ENCODE data around the gene TMEM232.

TMEM232 gene

DNA sequence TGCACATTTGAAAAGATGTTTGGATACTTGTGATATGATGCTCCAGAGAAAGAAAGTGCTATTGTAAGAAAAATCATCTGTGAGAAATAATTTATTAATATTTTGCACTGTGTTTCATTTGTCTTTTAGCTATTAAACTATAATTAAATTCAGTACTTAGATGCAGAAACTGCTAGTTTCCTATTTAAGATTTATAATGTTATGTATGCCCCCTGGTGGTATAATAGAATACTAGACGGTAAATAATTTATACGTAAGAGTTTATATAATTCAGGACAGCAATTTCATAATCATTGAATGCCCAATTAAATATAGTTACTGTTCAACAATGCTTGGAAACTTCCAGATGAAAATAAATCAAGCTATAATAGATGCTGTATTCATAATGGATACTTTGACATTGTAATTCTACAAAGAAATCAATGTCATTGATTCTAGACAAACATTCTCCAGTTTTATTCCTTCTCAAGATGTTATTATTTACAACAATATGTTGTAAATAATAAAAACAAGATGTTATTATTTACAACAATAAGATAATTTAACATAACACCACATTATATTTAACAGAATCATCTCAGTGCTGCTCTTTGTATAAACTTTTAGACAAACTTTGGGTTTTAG is 101.0 kb downstream of the TMEM232 start:
- no peaks in the 10 kb centered on the region for H3K4me1 Mint-ChIP-seq
- no peaks in the 10 kb centered on the region for H3K27me3 Mint-ChIP-seq
- no peaks in the 10 kb centered on the region for H3K36me3 Mint-ChIP-seq
- no peak overlapping the region for H3K4me3 Mint-ChIP-seq
- CTCF ChIA-PET: interaction anchor here (0.6 to 1.9 kb wide), 2 partner anchors 87 to 938 kb away, joined by 3 to 5 read pairs; no protein-coding TSS in a partner anchor
- no peak overlapping the region for H3K27ac Mint-ChIP-seq
- DNase-seq: no peak
- H3K9me3 Mint-ChIP-seq: no peaks in the 10 kb centered on the region

- CTCF ChIA-PET: interaction anchor here (0.7 kb wide), 1 partner anchor 1981 kb away, joined by 3 read pairs; no protein-coding TSS in a partner anchor
- DNase-seq: no peak
These were observed 102.6 kb downstream of the TMEM232 start for GRCh38 chr5:110623874-110624273.

DNA sequence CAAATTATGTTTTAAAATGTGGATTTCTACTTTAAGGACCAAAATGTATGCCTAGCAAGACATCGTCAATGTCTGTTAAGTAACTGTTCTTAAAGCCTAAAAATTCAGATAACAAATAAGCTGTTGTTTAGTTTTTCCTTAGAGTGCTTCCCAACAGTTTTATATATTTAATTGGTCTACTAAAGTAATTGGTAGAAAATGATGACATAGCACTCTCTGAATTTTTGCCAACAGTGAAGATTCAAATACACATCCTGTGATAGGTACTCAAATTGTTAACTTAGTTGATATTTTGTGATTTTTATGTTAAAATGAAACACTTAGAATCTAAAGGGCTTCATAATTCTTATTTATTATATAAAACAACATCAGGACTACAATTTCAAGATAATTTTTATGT is 107.5 kb downstream of the TMEM232 start:
- Mint-ChIP-seq H3K4me1 (no peaks in the 10 kb centered on the region), H3K27ac (no peak overlapping the region), H3K36me3 (no peaks in the 10 kb centered on the region), H3K9me3 (no peaks in the 10 kb centered on the region), H3K27me3 (no peaks in the 10 kb centered on the region), H3K4me3 (no peak overlapping the region)
- CTCF ChIA-PET: no interaction called here
- DNase-seq: no peak

More at GRCh38 chr5:110623874-110624273, 102.6 kb downstream of the TMEM232 start:
- H3K27me3 Mint-ChIP-seq: no peaks in the 10 kb centered on the region
- H3K4me3 Mint-ChIP-seq: no peak overlapping the region
- H3K9me3 Mint-ChIP-seq: no peaks in the 10 kb centered on the region
- H3K36me3 Mint-ChIP-seq: no peaks in the 10 kb centered on the region
- H3K4me1 Mint-ChIP-seq: no peaks in the 10 kb centered on the region
- no peak overlapping the region for H3K27ac Mint-ChIP-seq

DNA sequence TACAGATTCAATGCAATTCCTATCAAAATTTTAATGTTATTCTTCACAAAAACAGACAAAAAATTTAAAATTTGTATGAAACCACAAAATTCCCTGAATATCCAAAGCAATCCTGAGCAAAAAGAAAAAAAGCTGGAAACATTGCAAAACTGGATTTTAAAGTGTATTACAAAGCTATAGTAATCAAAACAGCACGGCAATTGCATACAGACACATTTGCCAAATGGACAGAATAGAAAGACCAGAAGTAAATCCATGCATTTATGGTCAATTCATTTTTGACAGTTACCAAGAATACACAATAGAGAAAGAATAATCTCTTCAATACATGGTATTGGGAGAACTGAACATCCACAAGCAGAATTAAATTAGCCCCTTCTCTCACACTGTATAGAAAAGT is 110.5 kb downstream of the TMEM232 start:
- no peaks in the 10 kb centered on the region for H3K36me3 Mint-ChIP-seq
- H3K4me3 Mint-ChIP-seq: no peak overlapping the region
- H3K27ac Mint-ChIP-seq: no peak overlapping the region
- no peaks in the 10 kb centered on the region for H3K9me3 Mint-ChIP-seq
- DNase-seq: no peak
- CTCF ChIA-PET: no interaction called here
- no peaks in the 10 kb centered on the region for H3K27me3 Mint-ChIP-seq
- no peaks in the 10 kb centered on the region for H3K4me1 Mint-ChIP-seq

DNA sequence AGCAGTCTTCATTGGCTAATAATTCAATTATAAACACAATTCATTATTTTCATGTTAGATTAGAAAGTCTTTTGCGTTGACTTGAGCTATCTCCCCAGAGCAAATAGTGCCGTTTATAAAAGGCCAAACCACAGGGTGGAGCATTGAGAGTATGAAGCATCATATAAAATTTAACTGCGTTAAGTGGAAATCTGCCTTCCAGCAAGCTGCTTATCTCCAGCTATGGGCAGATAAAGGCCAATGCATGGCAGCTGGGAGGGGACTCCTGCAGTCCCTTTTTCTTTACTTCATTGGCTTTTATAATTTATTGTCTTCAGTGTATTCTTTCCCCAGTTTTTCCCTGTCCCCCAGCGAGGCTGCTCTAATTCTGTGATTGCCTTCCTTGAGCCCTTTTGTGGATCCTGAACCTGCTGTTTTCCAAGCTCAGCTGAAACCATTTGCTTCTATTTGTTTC is 113.7 kb downstream of the TMEM232 start:
- Mint-ChIP-seq H3K27ac (no peak overlapping the region), H3K36me3 (no peaks in the 10 kb centered on the region), H3K9me3 (no peaks in the 10 kb centered on the region), H3K27me3 (no peaks in the 10 kb centered on the region), H3K4me3 (no peak overlapping the region), H3K4me1 (no peaks in the 10 kb centered on the region)
- DNase-seq: no peak
- CTCF ChIA-PET: no interaction called here

GRCh38 chr5:110611817-110612216 is 114.7 kb downstream of the TMEM232 start:
- H3K27me3 Mint-ChIP-seq: no peaks in the 10 kb centered on the region
- CTCF ChIA-PET: no interaction called here
- DNase-seq: no peak
- no peaks in the 10 kb centered on the region for H3K4me1 Mint-ChIP-seq
- H3K27ac Mint-ChIP-seq: no peak overlapping the region
- H3K36me3 Mint-ChIP-seq: no peaks in the 10 kb centered on the region
- H3K9me3 Mint-ChIP-seq: no peaks in the 10 kb centered on the region
- H3K4me3 Mint-ChIP-seq: no peak overlapping the region

DNA sequence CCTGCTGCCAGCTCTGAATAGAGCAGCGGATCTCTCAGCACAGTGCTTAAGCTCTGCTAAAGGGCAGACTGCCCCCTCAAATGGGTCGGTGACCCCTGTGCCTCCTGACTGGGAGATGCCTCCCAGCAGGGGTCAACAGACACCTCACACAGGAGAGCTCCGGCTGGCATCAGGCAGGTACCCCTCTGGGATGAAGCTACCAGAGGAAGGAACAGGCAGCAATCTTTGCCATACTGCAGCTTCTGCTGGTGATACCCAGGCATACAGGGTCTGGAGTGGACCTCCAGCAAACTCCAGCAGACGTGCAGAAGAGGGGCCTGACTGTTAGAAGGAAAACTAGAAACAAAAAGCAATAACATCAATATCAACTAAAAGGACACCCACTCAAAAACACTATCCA is 131.6 kb downstream of the TMEM232 start:
- CTCF ChIA-PET: no interaction called here
- Mint-ChIP-seq H3K36me3 (no peaks in the 10 kb centered on the region), H3K27me3 (no peaks in the 10 kb centered on the region), H3K4me1 (no peaks in the 10 kb centered on the region), H3K4me3 (no peak overlapping the region), H3K27ac (no peak overlapping the region), H3K9me3 (peaks cover 6% of the 10 kb centered on the region)
- no peak for DNase-seq

DNA sequence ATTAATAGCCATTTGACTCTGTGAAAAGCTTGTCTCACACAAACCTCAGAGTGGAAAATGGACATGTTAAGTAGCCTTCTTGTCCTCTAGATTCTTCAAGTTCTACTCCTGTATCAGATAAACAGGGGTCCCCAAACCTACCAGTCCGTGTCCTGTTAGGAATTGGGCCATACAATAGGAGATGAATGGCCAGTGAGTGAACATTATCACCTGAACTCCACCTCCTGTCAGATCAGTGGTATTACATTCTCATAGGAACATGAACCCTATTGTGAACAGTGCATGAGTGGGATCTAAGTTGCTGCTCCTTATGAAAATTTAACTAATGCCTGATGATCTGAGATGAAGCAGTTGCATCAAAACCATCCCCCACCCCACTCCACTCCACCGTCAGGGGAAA is 136.3 kb downstream of the TMEM232 start:
- Mint-ChIP-seq H3K9me3 (no peaks in the 10 kb centered on the region), H3K27me3 (peaks cover 4% of the 10 kb centered on the region), H3K4me3 (no peak overlapping the region), H3K27ac (no peak overlapping the region), H3K4me1 (no peaks in the 10 kb centered on the region), H3K36me3 (no peaks in the 10 kb centered on the region)
- DNase-seq: no peak
- CTCF ChIA-PET: no interaction called here

- Mint-ChIP-seq H3K27me3 (peaks cover 4% of the 10 kb centered on the region), H3K4me3 (no peak overlapping the region), H3K9me3 (no peaks in the 10 kb centered on the region), H3K4me1 (no peaks in the 10 kb centered on the region), H3K27ac (no peak overlapping the region), H3K36me3 (no peaks in the 10 kb centered on the region)
- DNase-seq: no peak
- CTCF ChIA-PET: no interaction called here
These were observed 138.0 kb downstream of the TMEM232 start for GRCh38 chr5:110588286-110588980.

- no peaks in the 10 kb centered on the region for H3K4me1 Mint-ChIP-seq
- H3K36me3 Mint-ChIP-seq: no peaks in the 10 kb centered on the region
- CTCF ChIA-PET: no interaction called here
- peaks cover 3% of the 10 kb centered on the region for H3K27me3 Mint-ChIP-seq
- H3K27ac Mint-ChIP-seq: no peak overlapping the region
- H3K9me3 Mint-ChIP-seq: no peaks in the 10 kb centered on the region
- no peak for DNase-seq
- no peak overlapping the region for H3K4me3 Mint-ChIP-seq
These were observed 145.8 kb downstream of the TMEM232 start for GRCh38 chr5:110580625-110581024.

- no peak overlapping the region for H3K27ac Mint-ChIP-seq
- no peaks in the 10 kb centered on the region for H3K27me3 Mint-ChIP-seq
- no peak for DNase-seq
- no peaks in the 10 kb centered on the region for H3K4me1 Mint-ChIP-seq
- no peaks in the 10 kb centered on the region for H3K36me3 Mint-ChIP-seq
- no peaks in the 10 kb centered on the region for H3K9me3 Mint-ChIP-seq
- CTCF ChIA-PET: no interaction called here
- no peak overlapping the region for H3K4me3 Mint-ChIP-seq
These were observed 153.7 kb downstream of the TMEM232 start for GRCh38 chr5:110572729-110573128.

- Mint-ChIP-seq H3K36me3 (no peaks in the 10 kb centered on the region), H3K27me3 (no peaks in the 10 kb centered on the region), H3K4me3 (no peak overlapping the region), H3K9me3 (no peaks in the 10 kb centered on the region), H3K27ac (no peak overlapping the region), H3K4me1 (no peaks in the 10 kb centered on the region)
- no peak for DNase-seq
- CTCF ChIA-PET: no interaction called here
These were observed 164.3 kb downstream of the TMEM232 start for GRCh38 chr5:110562191-110562590.

- H3K27me3 Mint-ChIP-seq: no peaks in the 10 kb centered on the region
- no peak overlapping the region for H3K27ac Mint-ChIP-seq
- CTCF ChIA-PET: no interaction called here
- no peaks in the 10 kb centered on the region for H3K36me3 Mint-ChIP-seq
- H3K9me3 Mint-ChIP-seq: no peaks in the 10 kb centered on the region
- H3K4me1 Mint-ChIP-seq: no peaks in the 10 kb centered on the region
- no peak overlapping the region for H3K4me3 Mint-ChIP-seq
- DNase-seq: no peak
These were observed 165.0 kb downstream of the TMEM232 start for GRCh38 chr5:110561510-110561909.

DNA sequence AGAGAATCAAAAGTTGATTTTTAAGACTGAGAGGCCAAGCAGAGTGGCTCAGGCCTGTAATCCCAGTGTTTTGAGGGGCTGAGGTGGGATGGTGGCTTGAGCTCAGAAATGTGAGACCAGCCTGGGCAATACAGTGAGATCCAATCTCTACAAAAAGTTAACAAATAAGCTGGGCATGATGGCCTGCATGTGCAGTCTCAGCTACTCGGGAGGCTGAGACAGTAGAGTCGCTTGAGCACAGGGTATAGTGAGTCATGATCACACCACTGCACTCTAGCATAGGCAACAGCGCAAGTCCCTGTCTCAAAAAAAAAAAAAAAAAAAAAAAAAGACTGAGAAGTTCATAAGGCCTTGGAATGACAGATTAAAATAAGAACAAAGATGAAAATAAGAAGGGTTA is 177.2 kb downstream of the TMEM232 start:
- H3K27ac Mint-ChIP-seq: no peak overlapping the region
- DNase-seq: no peak
- H3K27me3 Mint-ChIP-seq: no peaks in the 10 kb centered on the region
- no peak overlapping the region for H3K4me3 Mint-ChIP-seq
- no peaks in the 10 kb centered on the region for H3K36me3 Mint-ChIP-seq
- no peaks in the 10 kb centered on the region for H3K9me3 Mint-ChIP-seq
- no peaks in the 10 kb centered on the region for H3K4me1 Mint-ChIP-seq
- CTCF ChIA-PET: no interaction called here

DNA sequence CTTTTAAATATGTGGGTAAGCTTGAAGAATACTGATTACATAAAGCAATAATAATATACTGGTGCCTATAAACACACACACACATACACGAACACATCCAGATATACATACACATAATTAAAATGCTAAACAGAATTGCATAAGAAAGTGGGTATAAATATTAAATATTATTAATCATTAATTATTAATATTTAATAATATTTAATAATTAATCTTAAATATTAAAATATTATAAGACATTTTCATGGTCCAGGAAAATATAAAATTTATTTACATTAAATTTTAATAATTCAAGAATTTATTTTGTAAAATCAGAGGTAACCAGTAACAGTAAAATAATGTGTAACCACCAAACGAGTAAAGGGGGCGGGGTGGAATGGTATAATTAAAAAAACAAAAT is 178.3 kb downstream of the TMEM232 start:
- Mint-ChIP-seq H3K4me3 (no peak overlapping the region), H3K36me3 (no peaks in the 10 kb centered on the region), H3K9me3 (no peaks in the 10 kb centered on the region), H3K27ac (no peak overlapping the region), H3K4me1 (no peaks in the 10 kb centered on the region), H3K27me3 (no peaks in the 10 kb centered on the region)
- CTCF ChIA-PET: no interaction called here
- no peak for DNase-seq
